Ishikawa (cell line): ENCODE results near the gene ZNF607.

Experiments
- CREB1 ChIP-seq: IDR thresholded peaks from 2 replicates; pipeline ENCODE4 v1.6.1; 2012; ENCODE audit warnings: low read depth
- EP300 ChIP-seq: IDR thresholded peaks from 2 replicates; pipeline ENCODE4 v1.6.1; 2012; ENCODE audit warnings: borderline replicate concordance
- MAX ChIP-seq: IDR thresholded peaks from 2 replicates; pipeline ENCODE4 v1.6.1; 2012
- RAD21 ChIP-seq: IDR thresholded peaks from 2 replicates; pipeline ENCODE4 v1.6.1; 2012; ENCODE audit warnings: low read depth
- TAF1 ChIP-seq: IDR thresholded peaks from 2 replicates; pipeline ENCODE4 v1.6.1; 2012; ENCODE audit warnings: low read depth, mild to moderate bottlenecking
- TCF12 ChIP-seq: IDR thresholded peaks from 2 replicates; pipeline ENCODE4 v1.6.1; 2012; ENCODE audit warnings: low read depth
- YY1 ChIP-seq: IDR thresholded peaks from 2 replicates; pipeline ENCODE4 v1.6.1; 2012; ENCODE audit warnings: low read depth
- TF ChIP-seq, protein P1 (sequence below): IDR thresholded peaks from 2 replicates; pipeline ENCODE4 v1.6.1; 2012

DNA sequence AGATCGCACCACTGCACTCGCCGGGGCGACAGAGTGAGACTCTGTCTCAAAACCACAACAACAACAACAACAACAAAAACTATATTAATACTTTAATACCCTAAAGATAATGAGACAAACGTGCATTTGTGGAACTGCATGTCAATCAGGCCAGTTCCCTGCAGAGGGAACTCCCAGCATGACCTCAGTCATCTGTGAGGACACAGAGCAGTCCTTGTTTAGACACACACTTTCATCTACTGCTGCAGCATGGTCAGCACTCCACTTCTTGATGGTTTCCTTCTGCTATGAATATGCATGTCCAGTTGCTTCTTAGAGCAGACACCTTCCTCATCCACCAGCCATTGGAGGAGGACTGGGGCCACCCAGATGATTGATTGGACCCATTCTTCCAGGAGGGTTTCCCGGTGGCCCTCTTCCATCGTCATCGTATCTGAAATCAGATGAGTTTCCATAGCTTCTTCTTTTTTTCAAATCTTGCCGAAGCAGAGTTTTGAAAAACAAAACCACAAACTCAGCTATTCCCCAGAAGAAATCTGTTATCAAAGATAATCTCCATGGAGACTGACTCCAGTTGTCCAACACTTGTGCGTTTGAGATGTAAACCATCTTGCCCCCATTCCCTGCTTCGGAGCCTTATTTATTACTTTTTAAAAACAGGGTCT lies 26.5 kb downstream of the ZNF607 start:
- TF ChIP-seq MAX, result no peak
- TF ChIP-seq YY1, result no peak
- TF ChIP-seq, protein P1, sequence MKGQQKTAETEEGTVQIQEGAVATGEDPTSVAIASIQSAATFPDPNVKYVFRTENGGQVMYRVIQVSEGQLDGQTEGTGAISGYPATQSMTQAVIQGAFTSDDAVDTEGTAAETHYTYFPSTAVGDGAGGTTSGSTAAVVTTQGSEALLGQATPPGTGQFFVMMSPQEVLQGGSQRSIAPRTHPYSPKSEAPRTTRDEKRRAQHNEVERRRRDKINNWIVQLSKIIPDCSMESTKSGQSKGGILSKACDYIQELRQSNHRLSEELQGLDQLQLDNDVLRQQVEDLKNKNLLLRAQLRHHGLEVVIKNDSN, result no peak
- TF ChIP-seq EP300, result no peak
- TF ChIP-seq TAF1, result no peak
- TF ChIP-seq CREB1, result no peak
- no peak for TF ChIP-seq RAD21
- TF ChIP-seq TCF12, result no peak
